CD4-positive, alpha-beta T cell treated with Interferon alpha-2 for 1 hour (primary cell): ENCODE results near the gene BABAM1.
"Not testable (repeated sequence)": the region's sequence is repeated elsewhere in the genome, so short reads cannot be mapped to it uniquely, and the experiment has no call there.

Source experiments
- DNase-seq, 2 donors: peaks; one replicate each; pipeline ENCODE4 v3.0.0-alpha.2; 2020 to 2022

BABAM1 gene

GRCh38 chr19:17275441-17276175, 8.4 kb downstream of the BABAM1 start:
- no peak for DNase-seq

- DNase-seq: no peak
Observed at GRCh38 chr19:17279436-17279835, 12.2 kb downstream of the BABAM1 start.

GRCh38 chr19:17281391-17282304, 14.4 kb downstream of the BABAM1 start, which contains the start of gene ANKLE1:
ANKLE1 (plus strand) TSS chr19:17281901; CDS start chr19:17281921, 20 bp downstream.
- peak; percentile 28 to 52 for DNase-seq

- DNase-seq: peak; percentile 77 to 82
Observed at GRCh38 chr19:17282488-17283125, 15.4 kb downstream of the BABAM1 start.

GRCh38 chr19:17283504-17283996, 16.3 kb downstream of the BABAM1 start:
- no peak for DNase-seq

GRCh38 chr19:17285415-17286135, 18.3 kb downstream of the BABAM1 start:
- DNase-seq: no peak

DNA sequence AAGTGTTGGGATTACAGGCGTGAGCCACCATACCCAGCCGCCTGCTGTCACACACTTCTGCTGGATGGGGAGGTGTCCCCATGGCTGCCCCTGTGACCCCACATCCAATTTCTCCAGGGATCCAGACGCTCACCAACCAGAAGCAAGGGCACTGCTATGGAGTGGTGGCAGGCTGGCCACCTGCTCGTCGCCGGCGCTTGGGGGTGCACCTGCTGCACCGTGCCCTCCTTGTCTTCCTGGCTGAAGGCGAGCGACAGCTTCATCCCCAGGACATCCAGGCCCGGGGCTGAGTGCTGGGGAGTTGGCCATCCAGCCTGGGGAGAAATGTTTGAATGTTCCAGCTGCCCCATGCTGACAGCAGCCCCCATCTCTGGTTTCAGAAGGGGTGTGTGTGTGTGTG, 19.0 kb downstream of the BABAM1 start:
- no peak for DNase-seq

DNA sequence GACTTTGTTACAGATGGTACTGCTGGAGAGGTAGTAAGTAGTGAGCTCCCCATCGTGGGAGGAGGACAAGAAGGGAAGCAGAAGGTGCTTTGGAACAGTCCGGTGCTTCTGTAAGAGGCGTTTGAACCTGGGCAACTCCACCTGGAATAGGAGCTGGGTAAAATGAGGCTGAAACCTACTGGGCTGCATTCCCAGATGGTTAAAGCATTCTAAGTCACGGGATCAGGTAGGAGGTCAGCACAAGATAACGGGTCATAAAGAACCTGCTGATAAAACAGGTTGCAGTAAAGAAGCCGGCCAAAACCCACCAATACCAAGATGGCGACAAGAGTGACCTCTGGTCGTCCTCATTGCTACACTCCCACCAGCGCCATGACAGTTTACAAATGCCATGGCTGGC, 19.5 kb downstream of the BABAM1 start:
- DNase-seq: no peak

DNA sequence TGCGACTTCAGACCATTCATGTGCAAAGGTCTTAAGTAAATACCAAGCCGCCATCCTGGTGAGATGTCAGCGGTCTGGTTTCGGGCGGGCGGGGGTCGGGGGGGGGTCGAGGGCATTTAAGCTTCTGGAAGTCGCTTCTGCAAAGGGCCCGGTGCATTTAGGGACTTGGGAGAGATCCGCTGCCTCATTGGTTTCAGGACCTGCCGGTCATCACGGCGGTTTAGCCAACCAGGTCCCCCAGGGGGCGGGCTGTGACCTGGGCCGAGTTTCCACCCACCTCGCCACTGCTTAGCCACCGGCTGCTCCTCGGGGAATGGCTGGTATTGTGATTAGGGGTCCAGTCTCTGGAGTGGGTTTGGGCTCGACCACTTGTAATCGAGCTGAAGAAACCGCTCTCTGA, 22.2 kb downstream of the BABAM1 start:
- peak; percentile 37 to 53 for DNase-seq

DNA sequence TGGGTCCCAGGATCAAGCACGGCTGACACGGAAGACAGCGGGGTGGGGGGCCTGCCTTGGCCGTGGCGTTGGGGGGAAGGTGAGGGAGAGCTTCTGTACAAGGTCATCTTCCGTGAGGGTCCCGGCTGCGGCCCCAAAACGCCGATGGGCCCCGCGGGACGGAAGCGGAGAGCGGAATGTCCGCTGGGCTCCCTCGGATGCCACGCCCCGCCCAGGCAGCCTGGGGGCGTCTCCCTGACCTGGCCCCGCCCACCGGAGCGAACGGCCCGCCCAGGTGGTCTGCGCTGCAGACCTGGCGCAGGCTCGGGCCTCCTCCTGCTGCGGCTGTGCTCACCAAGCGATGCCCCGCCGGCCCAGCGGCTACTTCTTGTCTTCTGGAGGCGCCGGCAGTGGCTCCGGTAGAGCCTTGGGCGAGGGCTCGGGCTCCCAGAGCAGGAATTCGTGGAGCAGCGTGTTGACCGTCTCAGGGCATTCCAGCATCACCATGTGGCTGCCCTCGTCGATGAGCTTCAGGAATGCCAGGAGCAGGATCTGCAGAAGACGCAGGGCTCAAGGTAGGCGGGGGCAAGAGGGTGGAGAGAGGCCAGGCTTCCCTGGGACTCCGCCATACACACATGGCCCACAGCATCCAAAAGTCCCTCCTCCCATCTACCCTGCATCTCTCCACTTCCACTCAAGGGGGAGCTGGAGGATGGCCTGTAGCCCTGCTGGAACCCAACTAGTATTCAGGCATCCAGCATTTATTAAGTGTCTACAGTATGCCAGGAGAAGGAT, 25.2 kb downstream of the BABAM1 start:
- DNase-seq: peak; percentile 80 to 87

DNA sequence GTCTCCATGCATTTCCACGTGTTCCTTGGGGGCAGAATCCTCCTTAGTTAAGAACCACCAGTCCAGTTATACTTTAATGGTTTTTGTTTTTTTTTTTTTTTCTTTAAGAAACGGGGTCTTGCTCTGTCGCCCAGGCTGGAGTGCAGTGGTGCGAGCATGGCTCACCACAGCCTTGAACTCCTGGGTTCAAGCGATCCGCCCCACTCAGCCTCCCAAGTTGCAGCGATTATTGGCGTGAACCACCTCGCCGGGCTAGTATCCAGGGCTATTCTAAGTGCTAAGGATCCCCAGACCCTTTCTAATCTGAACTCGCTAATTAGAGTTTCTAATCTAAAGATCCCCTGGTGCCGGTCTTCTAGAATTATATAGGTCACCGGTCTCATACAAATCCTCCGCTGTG, 26.4 kb downstream of the BABAM1 start:
- DNase-seq: no peak

- DNase-seq: peak; percentile 37 to 60
Observed at GRCh38 chr19:17294051-17294891, 27.0 kb downstream of the BABAM1 start.

GRCh38 chr19:17295551-17295950, 28.3 kb downstream of the BABAM1 start:
- DNase-seq: not testable (repeated sequence)

DNA sequence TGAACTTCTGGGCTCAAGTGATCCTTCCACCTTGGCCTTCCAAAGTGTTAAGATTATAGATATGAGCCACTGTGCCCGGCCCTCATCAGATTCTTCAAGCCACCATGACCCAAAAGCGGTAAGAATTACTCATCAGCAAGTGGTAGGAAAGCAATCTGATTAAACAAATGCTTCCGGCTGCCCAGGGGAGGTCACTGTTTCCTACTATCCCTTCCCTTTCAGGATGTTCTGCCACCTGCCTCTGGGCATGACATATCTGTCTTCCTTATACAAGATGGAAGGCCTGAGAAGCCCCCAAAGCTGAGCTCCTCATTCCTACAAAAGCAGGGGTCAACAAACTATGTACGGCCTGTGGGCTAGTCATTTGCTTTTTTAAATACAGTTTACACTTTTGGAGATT, 29.0 kb downstream of the BABAM1 start:
- DNase-seq: no peak

DNA sequence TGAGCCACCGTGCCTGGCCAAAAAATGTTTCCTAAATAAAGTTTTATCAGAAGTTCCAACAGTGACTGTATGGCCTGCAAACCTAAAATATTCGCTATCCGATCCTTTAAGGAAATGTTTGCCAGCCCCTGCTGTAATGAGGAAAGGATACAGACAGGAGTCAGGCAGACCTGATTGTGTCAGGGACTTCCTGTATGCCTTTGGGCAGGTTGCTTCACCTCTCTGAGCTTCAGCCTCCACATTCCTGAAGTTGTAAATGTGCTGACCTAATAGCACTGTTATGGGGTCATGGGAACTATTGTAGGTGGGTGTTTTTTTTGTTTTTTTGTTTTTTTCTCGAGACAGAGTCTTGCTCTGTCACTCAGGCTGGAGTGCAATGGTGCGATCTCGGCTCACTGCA, 29.7 kb downstream of the BABAM1 start:
- no peak for DNase-seq

- no peak for DNase-seq
Observed at GRCh38 chr19:17300992-17301619, 33.9 kb downstream of the BABAM1 start.

DNA sequence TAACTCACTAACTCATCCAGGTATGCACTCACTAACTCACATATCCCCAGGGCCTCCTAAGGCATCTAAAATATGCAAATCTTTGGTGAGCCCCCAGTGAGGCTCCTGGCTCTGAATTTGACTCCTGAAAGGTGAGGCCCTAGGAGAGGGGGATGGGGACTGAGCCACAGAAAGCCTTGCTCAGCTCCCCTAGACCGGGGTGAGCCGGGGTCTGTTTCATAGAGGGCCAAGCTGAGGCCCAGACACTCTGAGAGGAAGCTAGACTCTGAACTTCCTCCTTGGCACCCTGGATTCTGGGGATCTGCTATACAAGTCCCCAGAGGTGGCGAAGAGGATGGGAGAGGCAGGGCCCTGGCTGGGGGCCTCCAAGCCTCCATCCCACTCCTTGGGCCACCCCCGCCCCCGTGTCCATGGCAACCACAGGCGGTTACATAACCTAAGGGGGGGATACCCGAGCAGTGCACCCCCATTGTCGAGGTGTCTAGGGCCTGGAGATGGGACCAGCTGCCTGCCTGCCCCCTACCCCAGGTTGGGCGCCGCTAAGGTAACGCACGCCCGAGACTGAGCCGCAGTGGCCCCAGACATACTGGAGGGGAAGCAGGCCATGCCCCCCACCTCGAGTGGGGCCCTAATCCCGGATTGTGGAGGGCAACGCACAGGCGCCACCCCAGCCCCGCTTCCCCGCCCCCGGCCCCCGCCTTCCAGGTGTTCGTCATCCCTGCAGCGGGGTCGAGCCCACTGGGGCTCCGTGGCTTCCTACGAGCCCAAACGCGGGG, 35.3 kb downstream of the BABAM1 start:
- peak; percentile 28 to 32 for DNase-seq

DNA sequence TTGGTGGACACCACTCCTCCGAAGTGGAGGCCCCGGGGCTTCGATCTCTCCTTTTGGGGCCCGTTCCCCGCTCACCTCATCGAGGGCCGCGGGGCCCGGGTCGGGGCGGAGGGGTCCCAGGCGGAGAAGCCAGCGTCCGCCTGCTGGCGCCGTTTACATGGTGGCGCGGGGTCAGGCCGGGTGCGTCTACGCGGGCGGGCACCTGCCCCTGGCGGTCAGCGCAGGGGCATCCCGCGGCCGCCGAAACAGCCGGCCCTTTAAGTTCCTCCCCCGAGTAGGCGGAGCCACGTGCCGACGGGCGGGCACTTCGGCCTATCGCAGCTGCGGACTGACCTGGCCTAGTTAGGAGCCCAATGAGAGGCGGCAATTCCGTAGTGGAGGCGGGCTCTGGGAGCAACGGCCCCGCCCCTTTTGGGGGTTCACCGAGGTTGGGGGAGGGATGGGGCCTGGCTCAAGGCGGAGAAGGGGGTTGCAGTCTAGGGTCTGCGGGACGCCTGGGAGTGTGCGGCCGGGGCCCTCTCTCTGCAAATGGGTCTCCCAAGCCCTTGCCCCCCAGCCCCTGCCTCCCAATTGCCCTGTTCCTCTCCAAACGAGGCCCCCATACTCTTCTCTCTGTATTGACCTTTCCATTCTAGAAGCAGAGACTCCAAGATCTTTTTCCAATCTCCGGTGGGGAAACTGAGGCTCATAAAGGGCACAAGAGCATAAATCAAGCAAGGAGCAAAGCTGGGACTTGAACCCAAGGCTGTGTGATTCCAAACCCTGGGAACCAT, 36.1 kb downstream of the BABAM1 start, which contains the start of gene ABHD8:
ABHD8 (minus strand) TSS at position 259 of the 773 bp plus-strand sequence. CDS start 1,809 bp downstream, outside the sequence.
- DNase-seq: peak; percentile 94 to 95

- no peak for DNase-seq
Observed at GRCh38 chr19:17303940-17304267, 36.7 kb downstream of the BABAM1 start.
